NT2/D1 (cell line): Measurements from ENCODE around the gene ELP2.

ENCODE experiments used
- SUZ12 ChIP-seq: IDR thresholded peaks from 2 replicates; pipeline ENCODE4 v1.6.1; 2011; ENCODE audit not compliant: insufficient read length, insufficient read depth; ENCODE audit errors: extremely low read depth
- YY1 ChIP-seq: IDR thresholded peaks from 2 replicates; pipeline ENCODE4 v1.6.1; 2011; ENCODE audit not compliant: insufficient read length, insufficient read depth

GRCh38 chr18:36195427-36196122 lies 65.9 kb downstream of the ELP2 start:
- TF ChIP-seq SUZ12 (no peak), YY1 (no peak)
